Amniotic epithelial cell (primary cell): ENCODE results near the gene CHCHD3.

Source experiments
- DNase-seq: peaks from one replicate; pipeline ENCODE4 v3.0.0-alpha.2; 2010; ENCODE audit warnings: low read depth

CHCHD3 gene

DNA sequence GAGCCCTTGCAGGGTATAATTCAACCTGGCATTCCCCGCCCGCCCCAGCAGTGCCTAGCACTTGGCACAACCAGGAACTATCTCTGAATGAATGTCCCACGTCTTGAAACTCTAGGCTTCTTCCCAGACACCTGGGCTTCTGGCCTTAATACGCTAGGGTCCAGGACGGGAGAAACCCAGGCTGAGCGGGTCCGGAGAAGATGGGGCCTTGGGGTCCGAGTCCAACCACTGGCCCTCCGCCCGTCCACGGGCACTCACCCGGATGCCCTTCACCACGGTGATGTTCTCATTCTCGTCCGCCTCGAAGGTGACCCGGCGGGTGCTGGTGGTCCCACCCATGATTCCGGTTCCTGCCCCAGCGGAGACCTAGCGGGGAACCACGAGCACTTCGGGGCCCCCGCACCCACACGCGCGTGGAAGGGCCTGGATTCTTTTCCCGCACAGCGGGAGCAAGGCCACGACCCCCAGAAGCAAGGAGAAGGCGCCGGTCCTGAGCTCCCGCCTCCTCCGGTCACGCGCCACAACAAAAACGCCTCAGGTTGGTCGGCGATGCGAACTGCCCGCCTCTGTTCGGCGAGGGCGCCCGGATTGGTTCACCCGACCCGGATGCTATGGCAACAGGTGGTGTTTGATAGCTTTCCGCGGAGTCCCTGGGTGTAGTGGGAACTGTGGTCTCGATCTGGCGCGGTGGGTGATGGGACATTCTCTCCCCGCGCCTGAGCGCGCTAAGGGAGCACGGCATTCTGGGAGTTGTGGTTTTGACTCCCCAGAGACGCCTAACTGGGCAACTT lies at the start of gene CHCHD3:
TSS of gene CHCHD3 (minus strand) at position 492 of the 791 bp plus-strand sequence. CDS start at position 339, 153 bp downstream.
- peak; percentile 98 for DNase-seq

DNA sequence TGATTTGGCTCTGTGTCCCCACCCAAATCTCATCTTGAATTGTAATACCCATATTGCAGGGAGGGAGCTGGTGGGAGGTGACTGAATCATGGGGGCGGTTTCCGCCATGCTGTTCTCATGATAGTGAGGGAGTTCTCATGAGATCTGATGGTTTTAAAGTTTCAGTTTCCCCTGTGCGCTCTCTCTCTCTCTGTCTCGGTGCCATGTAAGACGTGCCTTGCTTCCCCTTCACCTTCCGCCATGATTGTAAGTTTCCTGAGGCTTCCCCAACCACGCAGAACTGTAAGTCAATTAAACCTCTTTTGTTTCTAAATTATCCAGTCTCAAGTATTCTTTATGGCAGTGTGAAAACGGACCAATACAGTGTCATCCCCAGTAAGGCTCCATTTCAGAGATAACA lies 48.3 kb upstream of the CHCHD3 start:
- no peak for DNase-seq

DNA sequence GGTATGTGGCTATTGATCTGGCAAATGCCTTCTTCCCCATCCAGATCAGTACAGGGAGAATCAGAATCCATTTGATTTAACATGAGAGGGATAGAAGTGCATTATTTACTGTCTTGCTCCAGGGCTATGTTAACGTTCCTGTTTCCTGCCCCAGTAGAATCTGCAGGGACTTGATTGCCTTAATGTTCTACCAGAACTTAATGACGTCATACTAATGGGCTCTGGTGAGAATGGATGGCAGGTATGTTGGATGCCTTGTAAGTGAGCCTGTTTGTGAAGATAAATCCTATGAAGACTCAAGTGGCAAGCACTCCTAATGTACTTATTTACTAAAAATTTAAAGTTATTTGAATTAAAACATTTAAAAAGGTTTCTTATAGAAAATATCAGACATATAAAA lies 44.5 kb upstream of the CHCHD3 start:
- DNase-seq, result no peak

DNA sequence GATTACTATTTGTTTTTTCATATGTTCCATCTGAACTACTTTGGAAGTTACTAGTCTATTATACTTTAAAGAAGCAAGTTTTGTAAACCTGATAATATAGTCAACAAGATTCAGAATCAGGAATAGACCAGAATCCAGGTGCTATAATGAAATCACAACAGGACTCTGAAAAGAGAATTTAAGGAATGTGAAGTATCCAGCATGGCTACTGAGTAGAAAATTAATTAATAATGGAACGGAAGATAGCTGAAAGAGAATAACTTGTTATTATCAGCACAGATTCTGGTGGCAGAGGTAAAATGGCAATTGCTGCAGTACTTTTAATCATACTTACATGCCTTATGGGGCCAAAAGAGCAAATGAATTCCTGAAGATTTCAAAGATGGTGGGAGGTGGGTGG lies 43.1 kb upstream of the CHCHD3 start:
- DNase-seq, result no peak

DNA sequence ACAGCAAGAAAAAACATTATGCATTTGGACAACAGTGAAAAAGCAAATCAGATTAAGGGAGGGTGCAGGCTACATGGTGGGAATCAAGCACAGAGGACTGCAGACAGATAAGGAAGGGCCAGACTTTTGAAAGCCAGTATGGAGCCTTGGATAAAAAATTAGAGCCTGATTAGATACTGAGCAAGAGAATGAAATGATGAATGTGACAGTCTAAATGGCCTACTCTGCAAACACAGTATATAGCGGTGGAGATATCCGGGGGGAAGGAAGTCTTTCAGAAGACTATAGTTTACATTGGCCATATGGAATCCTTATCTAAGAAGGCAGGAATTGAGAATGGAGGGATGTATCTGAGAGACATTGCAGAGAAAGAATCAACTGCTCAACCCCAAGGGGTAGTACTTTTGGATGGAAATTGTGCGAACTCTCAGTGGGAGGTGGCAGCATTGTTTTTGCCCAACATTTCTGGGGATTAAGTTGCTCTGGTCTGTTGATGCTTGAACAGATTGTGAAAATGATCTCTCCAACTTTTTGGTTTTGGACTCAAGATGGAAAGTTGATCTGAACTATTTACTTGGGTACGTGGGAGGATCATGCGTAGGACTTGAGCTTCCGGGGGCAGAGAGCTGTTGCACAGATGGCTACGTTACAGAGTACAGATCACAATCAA lies 39.4 kb upstream of the CHCHD3 start:
- no peak for DNase-seq

DNA sequence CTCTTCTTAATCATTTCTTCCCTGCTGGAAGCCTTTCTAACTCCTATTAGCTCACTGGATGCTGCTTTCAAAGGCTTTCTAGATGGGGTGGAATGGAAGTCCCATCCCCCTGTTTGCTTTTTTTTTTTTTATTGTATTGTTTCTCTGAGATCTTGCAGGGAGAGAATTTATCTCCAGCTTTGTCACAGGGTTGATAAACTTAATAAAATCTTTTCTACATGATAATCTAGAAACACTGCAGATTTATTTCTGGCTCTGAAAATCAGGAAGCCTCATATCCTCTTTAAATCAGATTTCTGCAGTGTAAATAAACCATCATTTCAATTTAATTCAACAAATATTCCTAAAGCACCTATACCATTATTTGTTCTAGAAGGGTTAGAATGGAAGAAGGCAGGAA lies 37.2 kb upstream of the CHCHD3 start:
- no peak for DNase-seq

DNA sequence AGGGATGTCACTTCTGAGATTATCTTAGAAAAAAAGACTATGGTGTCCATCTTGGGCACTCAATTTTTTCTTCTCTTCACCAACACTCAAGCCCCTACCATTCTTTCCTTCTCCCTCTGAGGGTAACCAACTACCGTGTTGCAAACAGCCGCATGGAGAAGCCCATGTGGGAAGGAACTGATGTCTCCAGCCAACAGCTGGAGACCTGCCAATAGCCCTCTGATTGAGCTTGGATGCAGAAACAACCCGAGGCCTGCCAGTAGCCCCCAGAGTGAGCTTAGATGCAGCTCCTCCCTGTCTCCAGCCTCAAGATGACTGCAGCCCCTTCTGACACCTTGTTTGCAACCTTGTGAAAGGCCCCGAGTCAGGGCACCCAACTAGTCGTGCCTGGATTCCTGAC lies 36.4 kb upstream of the CHCHD3 start:
- no peak for DNase-seq

DNA sequence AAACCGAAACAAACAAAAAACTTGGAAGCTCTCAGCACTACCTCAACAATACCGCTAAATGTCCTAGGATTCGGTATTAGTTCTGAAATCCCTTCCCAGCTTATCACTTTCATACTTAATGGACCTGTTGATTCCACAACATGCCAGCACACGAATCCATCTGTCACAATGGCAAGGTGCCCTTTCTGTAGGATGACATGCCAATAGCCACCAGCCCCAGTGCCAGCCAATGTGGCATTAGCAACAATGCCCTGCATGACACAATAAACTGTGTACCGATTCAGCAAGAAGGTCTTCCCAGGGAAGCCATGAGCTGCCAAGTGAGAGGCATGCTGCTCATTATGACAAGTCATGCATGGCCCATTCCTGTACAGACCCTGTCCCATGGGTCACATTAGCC lies 35.6 kb upstream of the CHCHD3 start:
- no peak for DNase-seq

DNA sequence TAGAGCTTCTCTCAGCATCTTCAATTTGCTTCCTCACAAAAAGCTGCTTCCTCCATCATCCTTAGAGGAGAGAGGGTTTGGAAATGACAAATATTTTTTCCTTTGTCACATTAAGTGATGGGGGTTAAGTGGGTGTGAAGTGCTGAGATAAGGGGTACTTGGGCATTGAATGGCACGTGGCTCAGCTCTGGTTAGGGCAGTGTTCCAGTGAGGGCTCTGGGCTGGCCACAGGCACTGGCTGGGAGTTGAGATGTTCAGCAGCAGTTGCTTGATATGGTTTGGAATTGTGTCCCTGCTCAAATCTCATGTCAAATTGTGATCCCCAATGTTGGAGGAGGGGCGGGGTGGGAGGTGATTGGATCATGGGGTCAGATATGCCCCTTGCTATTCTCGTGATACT lies 33.7 kb upstream of the CHCHD3 start:
- no peak for DNase-seq

DNA sequence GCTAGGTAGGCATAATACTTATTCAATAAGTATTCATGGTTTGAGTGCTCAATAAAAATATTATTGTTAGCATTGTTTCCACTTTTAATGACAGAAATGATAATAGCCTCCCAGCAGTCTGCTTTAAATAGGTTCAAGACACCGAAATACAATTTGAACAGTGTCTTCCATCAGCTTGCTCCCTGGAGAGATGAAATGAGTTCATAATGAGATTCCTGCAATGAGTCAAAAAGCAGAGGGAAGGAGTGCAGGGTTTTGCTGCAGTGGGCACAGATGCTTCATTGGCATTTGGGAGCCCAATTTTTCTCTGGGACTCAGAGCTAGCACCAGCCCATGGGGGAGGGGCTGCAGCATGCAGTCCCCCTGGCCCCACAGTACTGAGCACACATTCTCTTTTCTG lies 32.6 kb upstream of the CHCHD3 start:
- no peak for DNase-seq

DNA sequence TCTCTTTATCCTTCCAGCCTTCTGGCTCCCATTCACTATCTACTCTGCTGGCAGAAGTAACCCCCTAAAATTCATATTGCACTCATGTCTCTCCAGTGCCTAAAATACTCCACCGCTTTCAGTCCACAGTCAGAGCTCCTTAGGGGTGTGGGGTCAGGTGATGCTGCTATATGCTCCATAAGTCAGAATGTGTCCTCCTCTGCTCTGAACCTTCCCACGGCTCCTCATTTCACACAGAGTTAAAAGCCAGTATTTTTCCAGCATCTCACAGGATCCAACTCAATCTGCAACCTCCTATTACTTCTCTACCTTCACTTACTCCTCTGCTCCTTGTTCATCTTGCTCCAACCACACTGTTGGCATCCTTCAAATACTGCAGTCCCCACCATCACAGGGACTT lies 31.1 kb upstream of the CHCHD3 start:
- DNase-seq, result no peak

DNA sequence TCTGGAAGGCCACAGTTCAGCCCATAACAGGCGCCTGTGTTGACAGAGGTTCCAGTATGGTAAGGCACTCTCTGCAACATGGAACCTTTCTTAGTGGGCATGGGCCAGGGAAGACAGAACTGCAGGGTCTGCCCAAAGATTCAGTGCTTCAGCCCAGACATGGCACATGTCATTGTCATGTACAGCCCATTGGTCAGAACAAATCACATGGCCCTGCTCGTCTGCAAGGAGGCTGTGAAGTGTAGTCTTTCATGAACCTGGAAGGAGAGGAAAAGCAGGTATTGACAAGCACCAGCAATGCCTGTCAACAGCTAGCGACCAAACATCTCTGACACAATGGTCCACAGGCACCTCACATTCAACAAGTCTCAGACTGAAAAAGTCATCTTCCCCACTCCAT lies 30.4 kb upstream of the CHCHD3 start:
- no peak for DNase-seq

DNA sequence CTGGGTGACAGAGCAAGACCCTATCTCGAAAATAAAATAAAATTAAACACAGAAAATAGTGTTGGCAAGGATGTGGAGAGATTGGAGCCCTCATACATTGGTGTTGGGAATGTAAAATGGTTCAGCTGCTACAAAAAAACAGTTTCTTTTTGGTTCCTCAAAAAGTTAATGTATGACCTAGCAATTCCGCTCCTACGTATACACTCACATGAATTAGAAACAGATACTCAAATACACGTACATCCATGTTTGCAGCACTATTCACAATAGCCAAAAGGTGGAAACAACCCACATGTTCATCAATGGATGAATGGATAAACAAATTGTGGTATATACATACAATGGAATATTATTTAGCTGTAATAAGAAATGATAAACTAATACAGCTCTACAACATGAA lies 28.4 kb upstream of the CHCHD3 start:
- no peak for DNase-seq

DNA sequence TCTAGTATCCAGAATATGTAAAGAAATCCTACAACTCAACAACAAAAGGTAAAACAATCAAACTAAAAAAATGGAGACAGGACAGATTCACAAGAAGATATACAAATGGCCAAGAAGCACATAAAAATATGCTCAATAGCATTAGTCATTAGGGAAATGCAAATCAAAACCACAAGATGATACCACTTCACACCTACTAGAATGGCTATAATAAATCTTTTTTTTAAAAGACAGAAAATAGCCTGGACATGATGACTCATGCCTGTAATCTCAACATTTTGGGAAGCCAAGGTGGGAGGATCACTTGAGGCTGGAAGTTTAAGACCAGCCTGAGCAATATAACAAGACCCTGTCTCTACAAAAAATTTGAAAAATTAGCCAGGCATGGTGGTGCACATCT lies 27.9 kb upstream of the CHCHD3 start:
- peak; percentile 8 for DNase-seq

DNA sequence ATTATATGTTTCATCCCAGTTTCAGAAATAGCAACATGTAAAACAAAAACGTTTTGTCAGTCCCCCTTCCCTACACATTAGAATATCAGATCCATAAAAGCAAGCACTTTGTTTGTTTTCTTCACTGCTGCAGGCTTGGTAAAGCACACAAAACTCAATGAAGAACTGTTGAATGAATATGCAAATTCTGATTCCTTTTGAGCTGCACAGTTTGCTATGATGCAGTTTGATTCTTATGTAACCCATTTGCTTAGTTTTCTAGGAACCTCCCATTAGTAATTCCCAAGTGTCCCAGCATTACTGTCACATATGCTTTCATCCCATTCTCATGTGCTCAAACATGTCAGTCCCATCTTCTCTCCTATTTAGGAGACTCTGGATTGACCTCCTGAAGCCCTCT lies 26.1 kb upstream of the CHCHD3 start:
- DNase-seq, result no peak

DNA sequence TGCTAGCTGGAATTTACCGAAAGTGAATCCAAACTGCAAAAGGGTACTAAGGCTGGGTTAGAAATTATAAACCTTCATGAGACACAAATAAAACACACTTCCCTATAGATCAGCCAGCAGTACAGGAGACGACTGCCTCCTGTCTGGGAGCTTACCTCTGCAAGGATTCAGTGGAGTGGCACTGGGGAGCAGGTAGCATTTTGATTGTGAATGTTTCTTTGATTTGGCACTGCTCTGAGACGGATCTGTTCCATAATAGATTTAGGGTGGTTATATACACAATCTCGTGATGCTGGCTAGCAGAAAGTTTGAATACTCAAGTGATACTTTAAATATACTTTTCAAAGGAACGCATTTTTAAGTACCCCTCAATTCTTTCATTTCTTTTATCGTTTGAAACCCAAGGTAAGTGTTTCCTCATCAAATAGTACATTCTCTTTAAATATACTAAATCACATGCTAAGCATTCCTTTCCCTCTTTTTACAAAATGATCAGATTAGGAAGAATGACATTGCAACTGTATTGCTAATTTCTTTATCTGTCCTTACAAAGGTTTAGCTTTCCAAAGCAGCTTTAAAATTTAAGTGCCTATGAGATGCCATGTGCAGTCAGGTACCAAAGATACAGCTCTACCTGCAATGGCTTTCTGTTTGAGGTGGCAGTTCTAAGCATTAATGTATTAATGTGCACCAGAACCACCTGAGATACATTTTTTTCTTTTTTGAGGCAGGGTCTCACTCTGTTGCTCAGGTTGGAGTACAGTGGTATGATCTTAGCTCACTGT lies 20.6 kb upstream of the CHCHD3 start:
- no peak for DNase-seq

DNA sequence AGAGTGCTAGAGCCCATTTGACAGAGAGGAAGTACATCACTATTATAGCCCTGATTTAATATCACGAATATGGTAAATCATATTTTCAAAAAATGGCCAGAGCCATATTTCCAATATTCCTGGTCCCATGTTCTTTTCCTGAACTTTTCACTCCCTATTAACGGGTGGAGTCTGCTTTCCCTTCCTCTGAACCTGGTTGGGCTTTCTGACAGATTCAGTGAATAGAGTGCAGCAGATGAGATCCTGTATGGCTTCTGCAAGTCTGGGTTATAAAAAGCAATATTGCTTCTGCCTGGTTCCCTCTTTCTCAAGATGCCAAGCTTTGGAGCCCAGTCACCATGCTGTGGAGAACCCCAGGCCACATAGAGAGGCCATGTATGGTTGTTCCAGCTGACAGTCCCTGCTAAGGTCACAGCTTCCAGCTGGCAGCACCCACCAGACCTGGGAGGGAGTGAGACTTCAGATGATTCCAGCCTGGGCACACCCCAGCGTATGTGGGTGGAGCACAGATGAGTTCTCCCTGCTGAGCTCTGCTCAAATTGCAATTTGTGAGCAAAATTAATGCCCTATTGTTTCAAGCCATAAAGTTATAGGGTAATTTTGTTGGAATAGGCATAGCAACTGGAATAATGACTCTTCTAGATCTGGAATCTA lies 17.9 kb upstream of the CHCHD3 start:
- DNase-seq, result no peak

DNA sequence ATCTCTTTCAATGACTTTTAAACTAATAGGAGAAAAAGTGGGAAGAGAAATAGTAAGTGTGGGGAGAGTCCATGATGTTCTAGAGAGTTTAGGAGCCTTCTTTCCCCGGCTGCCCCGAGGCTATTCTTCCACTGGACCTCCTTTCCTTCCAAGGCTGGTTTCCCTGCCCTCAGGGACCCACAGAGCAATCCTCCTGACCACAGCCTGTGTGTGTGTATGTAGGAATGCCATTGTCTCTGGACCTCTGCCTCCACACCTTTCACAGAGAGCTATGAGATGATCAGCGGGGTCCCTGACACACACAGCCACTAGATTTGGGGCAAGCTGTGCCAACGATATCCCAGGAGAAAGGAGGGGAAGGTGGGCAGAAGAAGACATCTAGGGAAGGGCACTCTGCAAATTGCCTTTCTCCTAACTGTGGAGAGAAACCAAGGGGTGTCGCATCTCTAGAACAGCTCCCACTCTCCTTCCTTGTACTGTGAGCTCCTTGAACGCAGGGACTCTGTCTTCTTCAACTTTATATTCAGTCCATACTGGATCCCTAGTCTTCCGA lies 13.3 kb upstream of the CHCHD3 start:
- DNase-seq, result no peak

DNA sequence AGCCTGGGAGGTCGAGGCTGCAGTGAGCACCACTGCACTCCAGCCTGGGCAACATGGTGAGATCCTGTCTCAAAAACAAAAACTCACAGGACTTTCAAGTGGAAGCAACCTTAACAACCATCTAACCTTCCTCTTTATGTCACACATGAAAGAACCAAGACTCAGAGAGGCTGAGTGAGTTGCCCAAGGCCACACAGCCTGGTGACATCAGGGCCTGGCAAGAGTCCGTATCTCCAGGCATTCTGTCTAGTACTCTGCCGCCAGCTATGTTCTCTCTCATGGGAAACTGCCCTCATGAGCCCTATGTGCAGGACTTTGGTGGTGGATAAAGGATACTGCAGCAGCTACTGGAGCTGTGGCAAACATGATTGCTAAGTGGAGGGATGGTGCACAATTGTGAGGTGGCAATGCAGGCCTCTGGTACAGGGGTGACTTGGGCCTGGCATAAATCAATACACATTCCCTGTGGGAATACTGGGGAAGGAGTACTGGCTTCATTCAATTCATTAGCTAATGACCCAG lies 10.1 kb upstream of the CHCHD3 start:
- no peak for DNase-seq

DNA sequence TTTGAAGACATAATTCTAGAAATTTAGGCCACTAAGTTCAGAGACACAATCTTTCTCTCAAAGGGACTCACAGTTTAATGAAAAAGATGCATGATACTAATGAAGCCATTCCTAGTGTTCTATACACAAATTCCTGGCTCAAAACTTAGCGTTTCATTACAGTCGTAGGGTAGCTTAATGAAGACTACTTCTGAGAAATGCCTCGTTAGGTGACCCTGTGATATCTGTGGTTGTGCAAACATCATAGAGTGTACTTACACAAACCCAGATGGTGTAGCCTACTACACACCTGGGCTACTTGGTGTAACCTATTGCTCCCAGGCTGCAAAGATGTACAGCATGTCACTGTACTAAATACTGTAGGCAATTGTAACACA lies 488 bp upstream of the CHCHD3 start:
- no peak for DNase-seq

DNA sequence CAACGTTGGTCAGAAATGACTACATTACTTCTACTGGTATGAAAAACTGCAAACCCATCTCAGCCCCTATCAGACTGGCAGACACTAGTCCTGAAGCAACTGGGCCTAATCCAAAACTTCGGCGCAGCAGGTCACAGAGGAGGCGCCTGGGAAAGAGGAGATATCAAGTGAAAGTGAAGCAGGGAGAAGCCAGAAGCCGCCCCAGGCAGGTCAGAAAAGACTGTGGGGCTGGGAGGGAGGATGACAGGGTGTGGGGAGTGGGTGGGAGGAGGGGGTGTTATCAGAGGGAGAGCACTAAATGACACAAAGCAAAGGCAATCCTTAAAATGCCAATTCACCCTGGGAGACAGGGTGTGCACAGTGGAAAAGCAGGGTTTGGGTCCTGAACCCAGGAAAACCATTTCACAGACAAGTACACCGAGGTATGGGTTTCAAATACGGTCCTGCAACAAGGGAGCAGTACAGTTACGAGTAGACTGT lies 731 bp downstream of the CHCHD3 start:
- DNase-seq, result peak; percentile 7

DNA sequence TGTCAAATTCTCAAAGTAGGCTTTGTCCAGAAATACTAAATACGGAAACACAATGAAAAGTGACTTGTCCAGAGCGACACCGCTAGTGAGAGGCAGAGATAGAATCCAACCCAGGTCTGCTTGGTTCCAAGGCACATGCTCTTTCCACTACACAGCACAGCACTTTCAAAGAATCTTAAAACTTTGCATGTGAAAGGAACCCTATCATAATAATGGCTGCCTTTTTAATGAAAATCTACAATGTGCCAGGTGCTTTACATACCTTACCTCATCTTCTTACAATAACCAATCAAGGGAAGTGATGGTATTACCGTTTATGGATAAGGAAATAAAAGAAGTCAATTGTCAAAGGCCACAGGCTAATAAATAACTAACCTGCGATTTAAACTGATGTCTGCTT lies 2.6 kb downstream of the CHCHD3 start:
- DNase-seq, result no peak
